PC-9 (cell line): ENCODE measurements around the gene SH3GL2. TPM values are rescaled to one million over a fixed set of nuclear protein-coding genes. Genes with fewer than 3 reads are reported as not detected.

Experiments
- BruUV-seq: library from RNA; stranded (reverse); fragments of 400-500 nt; replicated peaks from 2 replicates; lab custom pipeline; 2021; lab: Mats Ljungman, UMichigan
- CTCF ChIA-PET: fragments of 300-600 bp; sonication (Branson Sonifier 250); formaldehyde crosslinking; loops from one replicate; lab custom pipeline; 2022; ENCODE audit warnings: antibody characterized with exemption; lab: Charles Lee
- POLR2A ChIA-PET: fragments of 300-600 bp; sonication (Branson Sonifier 250); formaldehyde crosslinking; loops from one replicate; lab custom pipeline; 2022; ENCODE audit warnings: antibody characterized with exemption; ENCODE audit not compliant: unreplicated experiment; lab: Charles Lee
- DNase-seq, 2 experiments: peaks; one replicate each; pipeline versions ENCODE4 v3.0.0 to v3.0.0-alpha.2; 2015 to 2022; ENCODE audit warnings: mixed read lengths in 1 of 2
- H2AFZ ChIP-seq: fragments of 200-600 bp; sonication (generic); 2 replicates; pipeline ENCODE4 v1.8.1; 2017; ENCODE audit warnings: antibody characterized with exemption
- H3F3A ChIP-seq: fragments of 200-600 bp; sonication (generic); 2 replicates; pipeline ENCODE4 v1.8.1; 2017; ENCODE audit warnings: antibody characterized with exemption, mild to moderate bottlenecking, low read depth; ENCODE audit not compliant: insufficient read depth
- H3K27ac ChIP-seq: fragments of 200-600 bp; sonication (generic); 2 replicates; pipeline ENCODE4 v1.6.1; 2016; ENCODE audit warnings: mixed run types
- H3K27me3 ChIP-seq: fragments of 200-600 bp; sonication (generic); 2 replicates; pipeline ENCODE4 v1.6.1; 2016; ENCODE audit warnings: low read depth, mixed run types; ENCODE audit not compliant: insufficient read depth
- H3K36me3 ChIP-seq: fragments of 200-600 bp; sonication (generic); 2 replicates; pipeline ENCODE4 v1.6.1; 2016; ENCODE audit warnings: low read depth, mixed run types
- H3K4me1 ChIP-seq: fragments of 200-600 bp; sonication (generic); replicated peaks from 2 replicates; pipeline ENCODE4 v1.6.1; 2016; ENCODE audit warnings: mixed run types; ENCODE audit not compliant: insufficient read depth
- H3K4me2 ChIP-seq: fragments of 200-600 bp; sonication (generic); 2 replicates; pipeline ENCODE4 v1.6.1; 2017; ENCODE audit warnings: mixed run types
- H3K4me3 ChIP-seq: fragments of 200-600 bp; sonication (generic); 2 replicates; pipeline ENCODE4 v1.6.1; 2016; ENCODE audit warnings: mixed run types
- H3K79me2 ChIP-seq: fragments of 200-600 bp; sonication (generic); 2 replicates; pipeline ENCODE4 v1.6.1; 2017; ENCODE audit warnings: low read depth, mixed run types
- H3K9me2 ChIP-seq: fragments of 200-600 bp; sonication (generic); 2 replicates; pipeline ENCODE4 v1.8.1; 2017; ENCODE audit warnings: mild to moderate bottlenecking; ENCODE audit not compliant: insufficient read depth
- H3K9me3 ChIP-seq: fragments of 200-600 bp; sonication (generic); 2 replicates; pipeline ENCODE4 v1.8.1; 2016; ENCODE audit warnings: low read depth; ENCODE audit not compliant: insufficient read depth
- H4K20me1 ChIP-seq: fragments of 200-600 bp; sonication (generic); 2 replicates; pipeline ENCODE4 v1.8.1; 2017; ENCODE audit not compliant: insufficient read depth
- EZH2 ChIP-seq: fragments of 200-600 bp; sonication (generic); IDR thresholded peaks from 2 replicates; pipeline ENCODE4 v1.8.0; 2017; ENCODE audit warnings: antibody characterized with exemption, low read depth
- intact Hi-C: fragments of 100-400 bp; cut with micrococcal nuclease; formaldehyde crosslinking; loops from one replicate; pipeline ENCODE4 v1.10.0; 2022; ENCODE audit not compliant: unreplicated experiment
- total RNA-seq: library from RNA; stranded (reverse); gene quantifications from 2 replicates; pipeline ENCODE4 v1.2.3, GENCODE V29; 2021
- TF ChIP-seq, protein P1 (sequence below): fragments of 200-600 bp; sonication (generic); conservative IDR thresholded peaks from 2 replicates; pipeline ENCODE4 v1.6.1; 2017; ENCODE audit warnings: mixed run types, antibody characterized with exemption, mild to moderate bottlenecking, moderate library complexity

The SH3GL2 gene
- total RNA-seq, 1 experiment from 2014 or later: not detected

DNA sequence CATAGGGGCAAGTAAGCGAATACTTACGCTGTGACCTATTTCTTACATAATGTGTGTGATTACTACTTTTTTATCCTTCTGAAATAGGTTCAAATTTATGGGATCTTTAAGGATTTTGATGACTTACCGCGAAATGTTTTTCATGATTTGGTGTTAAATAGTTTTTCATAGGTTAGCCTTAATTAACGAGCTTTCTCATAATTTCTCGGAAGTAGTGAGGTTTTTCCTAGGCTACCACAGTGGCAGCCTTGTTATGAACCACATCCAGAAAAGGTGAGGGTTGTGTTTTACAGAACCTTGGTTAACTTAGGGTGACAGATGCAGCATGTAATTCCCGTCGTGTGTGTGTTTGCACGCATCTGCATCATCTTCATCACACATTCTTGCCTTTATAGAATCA lies 1.3 kb downstream of the SH3GL2 start:
- no peak for DNase-seq
- Histone ChIP-seq H4K20me1 (no peaks in the 10 kb centered on the region), H3K27me3 (no peaks in the 10 kb centered on the region), H3K27ac (no peak overlapping the region), H3K9me3 (no peaks in the 10 kb centered on the region), H3K4me3 (no peak overlapping the region), H3K9me2 (no peaks in the 10 kb centered on the region), H3K36me3 (no peaks in the 10 kb centered on the region), H3F3A (no peaks in the 10 kb centered on the region), H2AFZ (no peak overlapping the region), H3K4me2 (no peak overlapping the region), H3K79me2 (no peaks in the 10 kb centered on the region), H3K4me1 (no peaks in the 10 kb centered on the region)
- ChIA-PET CTCF (no interaction called here), POLR2A (no interaction called here)
- no peak for TF ChIP-seq EZH2
- intact Hi-C loops: no loop called here
- BruUV-seq: no TSS peak

DNA sequence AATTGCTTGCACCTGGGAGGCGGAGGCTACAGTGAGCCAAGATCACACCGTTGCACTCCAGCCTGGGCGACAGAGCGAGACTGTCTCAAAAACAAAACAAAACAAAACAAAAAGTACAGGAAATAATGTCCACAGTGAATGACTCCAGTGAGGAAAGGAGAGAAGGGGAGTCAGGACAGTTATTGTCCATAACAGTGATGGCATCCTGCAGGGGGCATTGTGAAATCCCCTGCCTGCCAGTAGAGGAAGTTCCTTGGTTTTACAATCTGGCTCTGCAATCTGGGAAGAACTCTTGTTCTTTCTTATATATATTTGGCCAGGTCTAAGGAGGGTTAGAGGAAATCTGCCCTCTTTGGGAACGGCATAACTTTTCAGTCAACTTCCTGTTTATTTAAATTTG lies 8.2 kb downstream of the SH3GL2 start:
- no peak overlapping the region for H2AFZ ChIP-seq
- no peak for DNase-seq
- no peak for TF ChIP-seq EZH2
- TF ChIP-seq, protein P1, sequence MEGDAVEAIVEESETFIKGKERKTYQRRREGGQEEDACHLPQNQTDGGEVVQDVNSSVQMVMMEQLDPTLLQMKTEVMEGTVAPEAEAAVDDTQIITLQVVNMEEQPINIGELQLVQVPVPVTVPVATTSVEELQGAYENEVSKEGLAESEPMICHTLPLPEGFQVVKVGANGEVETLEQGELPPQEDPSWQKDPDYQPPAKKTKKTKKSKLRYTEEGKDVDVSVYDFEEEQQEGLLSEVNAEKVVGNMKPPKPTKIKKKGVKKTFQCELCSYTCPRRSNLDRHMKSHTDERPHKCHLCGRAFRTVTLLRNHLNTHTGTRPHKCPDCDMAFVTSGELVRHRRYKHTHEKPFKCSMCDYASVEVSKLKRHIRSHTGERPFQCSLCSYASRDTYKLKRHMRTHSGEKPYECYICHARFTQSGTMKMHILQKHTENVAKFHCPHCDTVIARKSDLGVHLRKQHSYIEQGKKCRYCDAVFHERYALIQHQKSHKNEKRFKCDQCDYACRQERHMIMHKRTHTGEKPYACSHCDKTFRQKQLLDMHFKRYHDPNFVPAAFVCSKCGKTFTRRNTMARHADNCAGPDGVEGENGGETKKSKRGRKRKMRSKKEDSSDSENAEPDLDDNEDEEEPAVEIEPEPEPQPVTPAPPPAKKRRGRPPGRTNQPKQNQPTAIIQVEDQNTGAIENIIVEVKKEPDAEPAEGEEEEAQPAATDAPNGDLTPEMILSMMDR: no peak
- H3K27me3 ChIP-seq: peaks cover 28% of the 10 kb centered on the region; the same call in 1 of the 2 replicates
- no peak overlapping the region for H3K4me3 ChIP-seq
- no peaks in the 10 kb centered on the region for H3K9me3 ChIP-seq
- intact Hi-C loops: no loop called here
- CTCF ChIA-PET: no interaction called here
- no peaks in the 10 kb centered on the region for H3K79me2 ChIP-seq
- POLR2A ChIA-PET: no interaction called here
- H3F3A ChIP-seq: no peaks in the 10 kb centered on the region
- H3K4me2 ChIP-seq: no peak overlapping the region
- no peak overlapping the region for H3K27ac ChIP-seq
- H3K9me2 ChIP-seq: no peaks in the 10 kb centered on the region
- BruUV-seq: no TSS peak
- H3K36me3 ChIP-seq: no peaks in the 10 kb centered on the region
- H4K20me1 ChIP-seq: no peaks in the 10 kb centered on the region
- H3K4me1 ChIP-seq: no peaks in the 10 kb centered on the region

DNA sequence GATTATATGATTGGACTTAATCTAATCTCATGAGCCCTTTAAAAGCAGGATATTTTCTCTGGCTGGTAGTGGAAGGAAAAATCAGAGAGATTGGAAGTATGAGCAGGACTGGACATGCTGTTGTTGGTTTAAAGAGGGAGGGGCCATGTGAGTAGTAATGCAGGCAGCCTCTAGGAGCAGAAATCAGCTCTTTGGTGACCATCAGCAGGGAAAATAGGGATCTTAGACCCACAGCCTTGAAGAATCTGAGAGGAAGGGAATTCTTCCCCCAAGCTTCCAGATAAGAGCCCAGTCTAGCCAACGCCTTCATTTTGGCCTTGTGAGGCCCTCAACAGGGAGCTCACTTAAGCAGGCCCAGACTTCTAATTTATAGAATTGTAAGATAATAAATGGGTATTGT lies 9.5 kb downstream of the SH3GL2 start:
- Histone ChIP-seq H3F3A (no peaks in the 10 kb centered on the region), H3K4me3 (no peak overlapping the region), H2AFZ (no peak overlapping the region), H3K36me3 (no peaks in the 10 kb centered on the region), H3K27me3 (peaks cover 28% of the 10 kb centered on the region), H4K20me1 (no peaks in the 10 kb centered on the region), H3K27ac (no peak overlapping the region), H3K9me3 (no peaks in the 10 kb centered on the region), H3K9me2 (no peaks in the 10 kb centered on the region), H3K79me2 (no peaks in the 10 kb centered on the region), H3K4me1 (no peaks in the 10 kb centered on the region), H3K4me2 (no peak overlapping the region)
- TF ChIP-seq, protein P1: no peak
- no peak for TF ChIP-seq EZH2
- intact Hi-C loops: no loop called here
- DNase-seq: no peak
- no TSS peak for BruUV-seq
- ChIA-PET CTCF (no interaction called here), POLR2A (no interaction called here)

DNA sequence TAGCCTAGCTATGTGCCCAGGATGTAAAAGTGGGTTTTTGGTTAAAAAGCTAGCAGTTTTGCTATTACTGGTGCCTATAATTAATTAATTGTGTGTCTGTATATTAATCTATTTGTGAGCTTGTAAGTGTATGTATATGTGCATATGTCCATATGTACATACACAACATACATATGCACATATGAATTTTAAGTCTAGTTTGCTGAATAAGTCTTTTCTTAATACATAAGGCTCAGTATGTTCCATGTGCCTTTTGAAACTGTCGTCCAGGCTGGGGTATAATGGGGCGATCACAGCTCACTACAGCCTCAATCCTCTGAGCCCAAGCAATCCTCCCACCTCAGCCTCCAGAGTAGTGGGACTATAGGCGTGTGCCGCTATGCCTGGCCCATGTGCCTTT lies 10.1 kb downstream of the SH3GL2 start:
- no peak for DNase-seq
- H3K9me3 ChIP-seq: no peaks in the 10 kb centered on the region
- H3K9me2 ChIP-seq: no peaks in the 10 kb centered on the region
- intact Hi-C loops: no loop called here
- H2AFZ ChIP-seq: no peak overlapping the region
- BruUV-seq: no TSS peak
- peaks cover 33% of the 10 kb centered on the region for H3K27me3 ChIP-seq
- H3K36me3 ChIP-seq: no peaks in the 10 kb centered on the region
- no peak overlapping the region for H3K27ac ChIP-seq
- H3K4me2 ChIP-seq: no peak overlapping the region
- CTCF ChIA-PET: no interaction called here
- TF ChIP-seq EZH2: no peak
- TF ChIP-seq, protein P1: no peak
- POLR2A ChIA-PET: no interaction called here
- H3F3A ChIP-seq: no peaks in the 10 kb centered on the region
- no peaks in the 10 kb centered on the region for H3K4me1 ChIP-seq
- H4K20me1 ChIP-seq: no peaks in the 10 kb centered on the region
- no peak overlapping the region for H3K4me3 ChIP-seq
- H3K79me2 ChIP-seq: no peaks in the 10 kb centered on the region
